Measurements from ENCODE around the gene TUBB4A.
"Not testable (repeated sequence)": the region's sequence is repeated elsewhere in the genome, so short reads cannot be mapped to it uniquely, and the experiment has no call there.

TUBB4A gene

GRCh38 chr19:6501740-6502648, at the start of gene TUBB4A:
TUBB4A (minus strand) TSS chr19:6502309; CDS start chr19:6502212, 97 bp downstream.
- no peaks in the 10 kb centered on the region for H3K9me3 ChIP-seq (ENCODE audit: insufficient read depth, low read depth, low read length)
- H3K9me2 ChIP-seq (replicated peaks; ENCODE audit: low read depth, low read length): no peaks in the 10 kb centered on the region
- no peaks in the 10 kb centered on the region for H3K36me3 ChIP-seq (ENCODE audit: insufficient read depth, low read length)
- H3K27me3 ChIP-seq (ENCODE audit: insufficient read depth, low read length, poor library complexity, severe bottlenecking): no peaks in the 10 kb centered on the region
- TF ChIP-seq, protein P1, sequence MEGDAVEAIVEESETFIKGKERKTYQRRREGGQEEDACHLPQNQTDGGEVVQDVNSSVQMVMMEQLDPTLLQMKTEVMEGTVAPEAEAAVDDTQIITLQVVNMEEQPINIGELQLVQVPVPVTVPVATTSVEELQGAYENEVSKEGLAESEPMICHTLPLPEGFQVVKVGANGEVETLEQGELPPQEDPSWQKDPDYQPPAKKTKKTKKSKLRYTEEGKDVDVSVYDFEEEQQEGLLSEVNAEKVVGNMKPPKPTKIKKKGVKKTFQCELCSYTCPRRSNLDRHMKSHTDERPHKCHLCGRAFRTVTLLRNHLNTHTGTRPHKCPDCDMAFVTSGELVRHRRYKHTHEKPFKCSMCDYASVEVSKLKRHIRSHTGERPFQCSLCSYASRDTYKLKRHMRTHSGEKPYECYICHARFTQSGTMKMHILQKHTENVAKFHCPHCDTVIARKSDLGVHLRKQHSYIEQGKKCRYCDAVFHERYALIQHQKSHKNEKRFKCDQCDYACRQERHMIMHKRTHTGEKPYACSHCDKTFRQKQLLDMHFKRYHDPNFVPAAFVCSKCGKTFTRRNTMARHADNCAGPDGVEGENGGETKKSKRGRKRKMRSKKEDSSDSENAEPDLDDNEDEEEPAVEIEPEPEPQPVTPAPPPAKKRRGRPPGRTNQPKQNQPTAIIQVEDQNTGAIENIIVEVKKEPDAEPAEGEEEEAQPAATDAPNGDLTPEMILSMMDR (conservative IDR thresholded peaks at IDR 0.05; ENCODE audit: low read length): no peak
- no peak for TF ChIP-seq EZH2phosphoT487 (IDR thresholded peaks at IDR 0.05; ENCODE audit: borderline replicate concordance)
- H3F3A ChIP-seq (ENCODE audit: low read depth): no peaks in the 10 kb centered on the region
- H3K79me2 ChIP-seq (ENCODE audit: insufficient read depth, low read length): no peaks in the 10 kb centered on the region
- H3K4me1 ChIP-seq (ENCODE audit: insufficient read depth, low read length, poor library complexity, severe bottlenecking): peaks cover 9% of the 10 kb centered on the region
- peak within 1 kb of the TSS; percentile 71 for H3K4me3 ChIP-seq (ENCODE audit: low read length, poor library complexity, severe bottlenecking)
- H2AFZ ChIP-seq (ENCODE audit: low read length): peak within 1 kb of the TSS; percentile 88
- H4K20me1 ChIP-seq (ENCODE audit: insufficient read depth, low read length, poor library complexity, severe bottlenecking): no peaks in the 10 kb centered on the region
- peak within 1 kb of the TSS; percentile 70 for H3K4me2 ChIP-seq (ENCODE audit: low read depth, low read length, poor library complexity, severe bottlenecking)
- H3K9ac ChIP-seq (ENCODE audit: low read depth, low read length, poor library complexity, severe bottlenecking): peak within 1 kb of the TSS; percentile 50

DNA sequence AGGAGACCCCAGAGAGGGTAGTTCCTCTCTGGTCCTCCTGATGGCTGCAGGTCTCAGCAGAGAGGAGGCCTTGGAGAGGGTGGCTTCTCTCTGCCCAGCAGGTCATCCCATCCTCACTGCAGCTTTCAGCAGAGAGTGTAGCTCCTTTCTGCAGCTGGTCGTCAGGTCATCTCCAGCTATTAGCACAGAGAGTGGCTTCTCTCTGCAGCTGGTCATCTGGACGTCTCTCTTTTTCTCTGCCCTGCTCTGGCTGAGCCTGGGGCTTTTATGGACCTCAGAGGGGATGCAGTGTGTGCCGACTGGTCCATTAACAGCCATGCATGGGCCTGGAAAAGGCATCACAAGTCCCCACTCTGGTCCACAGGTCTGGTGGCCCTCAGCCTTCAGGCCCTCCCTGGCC, 49.0 kb upstream of the TUBB4A start:
- H3K4me3 ChIP-seq (ENCODE audit: low read length, poor library complexity, severe bottlenecking): no peak overlapping the region
- TF ChIP-seq, protein P1 (conservative IDR thresholded peaks at IDR 0.05; ENCODE audit: low read length): no peak
- TF ChIP-seq EZH2phosphoT487 (IDR thresholded peaks at IDR 0.05; ENCODE audit: borderline replicate concordance): no peak
- H3F3A ChIP-seq (ENCODE audit: low read depth): no peaks in the 10 kb centered on the region
- no peaks in the 10 kb centered on the region for H3K9me2 ChIP-seq (replicated peaks; ENCODE audit: low read depth, low read length)
- no peaks in the 10 kb centered on the region for H3K36me3 ChIP-seq (ENCODE audit: insufficient read depth, low read length)
- H3K4me2 ChIP-seq (ENCODE audit: low read depth, low read length, poor library complexity, severe bottlenecking): no peak overlapping the region
- H3K9me3 ChIP-seq (ENCODE audit: insufficient read depth, low read depth, low read length): no peaks in the 10 kb centered on the region
- peaks cover 4% of the 10 kb centered on the region for H3K4me1 ChIP-seq (ENCODE audit: insufficient read depth, low read length, poor library complexity, severe bottlenecking)
- H3K27me3 ChIP-seq (ENCODE audit: insufficient read depth, low read length, poor library complexity, severe bottlenecking): no peaks in the 10 kb centered on the region
- H4K20me1 ChIP-seq (ENCODE audit: insufficient read depth, low read length, poor library complexity, severe bottlenecking): no peaks in the 10 kb centered on the region
- no peak overlapping the region for H2AFZ ChIP-seq (ENCODE audit: low read length)
- no peak overlapping the region for H3K9ac ChIP-seq (ENCODE audit: low read depth, low read length, poor library complexity, severe bottlenecking)
- H3K79me2 ChIP-seq (ENCODE audit: insufficient read depth, low read length): no peaks in the 10 kb centered on the region

GRCh38 chr19:6550679-6551078, 48.6 kb upstream of the TUBB4A start:
- not testable (repeated sequence) for H3K9me2 ChIP-seq (replicated peaks; ENCODE audit: low read depth, low read length); H3K4me3 ChIP-seq (ENCODE audit: low read length, poor library complexity, severe bottlenecking); H3K27me3 ChIP-seq (ENCODE audit: insufficient read depth, low read length, poor library complexity, severe bottlenecking); H3K9ac ChIP-seq (ENCODE audit: low read depth, low read length, poor library complexity, severe bottlenecking); H3K36me3 ChIP-seq (ENCODE audit: insufficient read depth, low read length); H3K4me2 ChIP-seq (ENCODE audit: low read depth, low read length, poor library complexity, severe bottlenecking); H3K9me3 ChIP-seq (ENCODE audit: insufficient read depth, low read depth, low read length); H3K4me1 ChIP-seq (ENCODE audit: insufficient read depth, low read length, poor library complexity, severe bottlenecking); H3K79me2 ChIP-seq (ENCODE audit: insufficient read depth, low read length); H2AFZ ChIP-seq (ENCODE audit: low read length); H4K20me1 ChIP-seq (ENCODE audit: insufficient read depth, low read length, poor library complexity, severe bottlenecking); H3F3A ChIP-seq (ENCODE audit: low read depth)
